Retina (tissue), 1 donor: ENCODE data around the gene KLRF2.

Experiments used
- DNase-seq: peaks from one replicate; pipeline ENCODE4 v3.0.0-alpha.2; 2016

The KLRF2 gene

GRCh38 chr12:9943240-9943639 is 62.0 kb downstream of the KLRF2 start:
- DNase-seq = peak; percentile 2

DNA sequence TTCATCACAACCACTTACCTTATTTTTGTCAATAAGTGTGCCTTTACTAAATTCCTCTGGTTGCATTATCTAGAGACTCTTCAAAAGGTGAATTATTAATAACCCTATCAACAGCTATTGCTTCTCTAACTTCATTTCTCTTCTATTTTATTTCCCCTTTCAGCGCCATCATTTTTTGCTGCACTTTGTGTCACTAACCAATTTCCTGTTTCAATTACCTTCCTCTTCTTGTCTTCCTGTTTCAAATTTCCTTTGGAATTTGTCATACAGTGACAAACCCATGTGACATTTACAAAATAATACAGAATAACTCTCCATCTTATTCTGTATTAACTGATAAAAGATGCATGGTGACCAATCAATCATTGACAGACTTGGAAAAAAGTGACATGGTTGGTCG is 63.1 kb downstream of the KLRF2 start:
- DNase-seq = no peak
